PC-9 (cell line): ENCODE measurements around the gene CAMTA1.

Source experiments
- EZH2 ChIP-seq: fragments of 200-600 bp; sonication (generic); IDR thresholded peaks from 2 replicates; pipeline ENCODE4 v1.8.0; 2017; ENCODE audit warnings: antibody characterized with exemption, low read depth
- TF ChIP-seq, protein P1 (sequence below): fragments of 200-600 bp; sonication (generic); conservative IDR thresholded peaks from 2 replicates; pipeline ENCODE4 v1.6.1; 2017; ENCODE audit warnings: mixed run types, antibody characterized with exemption, mild to moderate bottlenecking, moderate library complexity

DNA sequence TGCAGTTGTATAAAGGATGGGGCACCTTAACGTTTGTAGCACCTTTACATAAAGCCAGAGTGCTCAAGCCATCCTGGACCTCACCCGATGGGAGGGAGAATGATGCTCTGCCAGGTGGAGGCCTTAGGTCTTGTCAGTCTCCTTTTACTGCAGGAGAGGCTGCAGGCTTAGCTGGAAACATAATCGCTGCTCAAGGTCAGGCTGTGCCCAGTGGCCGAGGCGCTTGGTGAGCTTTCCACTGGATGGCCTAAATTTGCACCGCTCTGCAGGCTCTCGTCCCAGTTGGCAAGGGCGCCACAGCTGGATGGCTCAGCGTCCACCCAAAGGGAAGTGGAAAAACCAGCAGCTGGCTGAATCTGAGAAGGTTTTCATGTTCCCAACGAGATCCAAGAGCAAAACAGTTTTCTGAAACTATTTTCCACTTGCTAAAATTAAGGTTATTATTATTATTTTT lies 438.9 kb downstream of the CAMTA1 start:
- TF ChIP-seq EZH2: no peak
- TF ChIP-seq, protein P1, sequence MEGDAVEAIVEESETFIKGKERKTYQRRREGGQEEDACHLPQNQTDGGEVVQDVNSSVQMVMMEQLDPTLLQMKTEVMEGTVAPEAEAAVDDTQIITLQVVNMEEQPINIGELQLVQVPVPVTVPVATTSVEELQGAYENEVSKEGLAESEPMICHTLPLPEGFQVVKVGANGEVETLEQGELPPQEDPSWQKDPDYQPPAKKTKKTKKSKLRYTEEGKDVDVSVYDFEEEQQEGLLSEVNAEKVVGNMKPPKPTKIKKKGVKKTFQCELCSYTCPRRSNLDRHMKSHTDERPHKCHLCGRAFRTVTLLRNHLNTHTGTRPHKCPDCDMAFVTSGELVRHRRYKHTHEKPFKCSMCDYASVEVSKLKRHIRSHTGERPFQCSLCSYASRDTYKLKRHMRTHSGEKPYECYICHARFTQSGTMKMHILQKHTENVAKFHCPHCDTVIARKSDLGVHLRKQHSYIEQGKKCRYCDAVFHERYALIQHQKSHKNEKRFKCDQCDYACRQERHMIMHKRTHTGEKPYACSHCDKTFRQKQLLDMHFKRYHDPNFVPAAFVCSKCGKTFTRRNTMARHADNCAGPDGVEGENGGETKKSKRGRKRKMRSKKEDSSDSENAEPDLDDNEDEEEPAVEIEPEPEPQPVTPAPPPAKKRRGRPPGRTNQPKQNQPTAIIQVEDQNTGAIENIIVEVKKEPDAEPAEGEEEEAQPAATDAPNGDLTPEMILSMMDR: no peak
